Measurements from ENCODE around the gene YBEY. TPM values are rescaled to one million over a fixed set of nuclear protein-coding genes. Genes with fewer than 3 reads are reported as not detected.
"Not testable (repeated sequence)": the region's sequence is repeated elsewhere in the genome, so short reads cannot be mapped to it uniquely, and the experiment has no call there.

YBEY gene
- 3.1 and 9.0 TPM in 2 replicates for total RNA-seq

- peak; percentile 71 for DNase-seq (ENCODE audit: low read depth)
Observed at GRCh38 chr21:46285761-46286647, at the start of gene YBEY. TSS of gene YBEY (plus strand) at chr21:46286342. CDS start at chr21:46286914, 572 bp downstream.

- no peak for DNase-seq (ENCODE audit: low read depth)
Observed at GRCh38 chr21:46237474-46237873, 48.7 kb upstream of the YBEY start.

GRCh38 chr21:46239817-46240325, 46.3 kb upstream of the YBEY start:
- DNase-seq (ENCODE audit: low read depth), result no peak

GRCh38 chr21:46241577-46241976, 44.6 kb upstream of the YBEY start:
- not testable (repeated sequence) for DNase-seq (ENCODE audit: low read depth)

- DNase-seq (ENCODE audit: low read depth), result no peak
Observed at GRCh38 chr21:46243325-46243724, 42.8 kb upstream of the YBEY start.

GRCh38 chr21:46243960-46244361, 42.2 kb upstream of the YBEY start:
- no peak for DNase-seq (ENCODE audit: low read depth)

- no peak for DNase-seq (ENCODE audit: low read depth)
Observed at GRCh38 chr21:46244602-46245001, 41.5 kb upstream of the YBEY start.

- DNase-seq (ENCODE audit: low read depth), result no peak
Observed at GRCh38 chr21:46245213-46245915, 40.8 kb upstream of the YBEY start.

GRCh38 chr21:46246345-46246744, 39.8 kb upstream of the YBEY start:
- DNase-seq (ENCODE audit: low read depth), result no peak

GRCh38 chr21:46247699-46248421, 38.3 kb upstream of the YBEY start:
- no peak for DNase-seq (ENCODE audit: low read depth)

- no peak for DNase-seq (ENCODE audit: low read depth)
Observed at GRCh38 chr21:46248422-46248782, 37.7 kb upstream of the YBEY start.

- DNase-seq (ENCODE audit: low read depth), result no peak
Observed at GRCh38 chr21:46248827-46249226, 37.3 kb upstream of the YBEY start.

- DNase-seq (ENCODE audit: low read depth), result no peak
Observed at GRCh38 chr21:46250146-46250725, 35.9 kb upstream of the YBEY start.

- no peak for DNase-seq (ENCODE audit: low read depth)
Observed at GRCh38 chr21:46252840-46253239, 33.3 kb upstream of the YBEY start.

GRCh38 chr21:46253610-46254124, 32.5 kb upstream of the YBEY start:
- no peak for DNase-seq (ENCODE audit: low read depth)

GRCh38 chr21:46254208-46254975, 31.8 kb upstream of the YBEY start:
- DNase-seq (ENCODE audit: low read depth), result no peak

GRCh38 chr21:46255166-46255565, 31.0 kb upstream of the YBEY start:
- DNase-seq (ENCODE audit: low read depth), result no peak

- no peak for DNase-seq (ENCODE audit: low read depth)
Observed at GRCh38 chr21:46255758-46256337, 30.3 kb upstream of the YBEY start.

GRCh38 chr21:46256501-46256994, 29.6 kb upstream of the YBEY start:
- no peak for DNase-seq (ENCODE audit: low read depth)

- no peak for DNase-seq (ENCODE audit: low read depth)
Observed at GRCh38 chr21:46264046-46264689, 22.0 kb upstream of the YBEY start.

Data from renal cortical epithelial cell (primary cell).